Measurements from ENCODE around the gene LDHA. TPM values are rescaled to one million over a fixed set of nuclear protein-coding genes. Genes with fewer than 3 reads are reported as not detected.

The LDHA gene
- total RNA-seq, 6 donors from 2014 or later, result 101 to 417 (median 275) TPM

GRCh38 chr11:18429332-18429731 is 35.0 kb downstream of the LDHA start:
- no peaks in the 10 kb centered on the region for H3K36me3 ChIP-seq
- no peak overlapping the region for H3K27ac ChIP-seq
- no peak overlapping the region for H3K4me3 ChIP-seq
- ATAC-seq (ENCODE audit: low FRiP score in 2 of 2), result no peak
- WGBS, 2 donors, result 78 to 98% methylated on average over 5 of the region's 5 CpGs
- H3K9me3 ChIP-seq, result no peaks in the 10 kb centered on the region
- no peaks in the 10 kb centered on the region for H3K4me1 ChIP-seq
- no peak for DNase-seq
- TF ChIP-seq POLR2AphosphoS5 (IDR thresholded peaks at IDR 0.05) (no peak), EP300 (IDR thresholded peaks at IDR 0.05) (no peak), POLR2A (IDR thresholded peaks at IDR 0.05) (no peak), CTCF (IDR thresholded peaks at IDR 0.05) (no peak)
- no peaks in the 10 kb centered on the region for H3K27me3 ChIP-seq

GRCh38 chr11:18438691-18439090 is 44.3 kb downstream of the LDHA start:
- TF ChIP-seq POLR2AphosphoS5 (IDR thresholded peaks at IDR 0.05) (no peak), EP300 (IDR thresholded peaks at IDR 0.05) (no peak), POLR2A (IDR thresholded peaks at IDR 0.05) (no peak), CTCF (IDR thresholded peaks at IDR 0.05) (no peak)

GRCh38 chr11:18449251-18449650 is 54.9 kb downstream of the LDHA start:
- no peaks in the 10 kb centered on the region for H3K4me1 ChIP-seq
- DNase-seq, result no peak
- ATAC-seq (ENCODE audit: low FRiP score in 2 of 2), result no peak
- no peaks in the 10 kb centered on the region for H3K9me3 ChIP-seq
- H3K4me3 ChIP-seq, result no peak overlapping the region
- no peaks in the 10 kb centered on the region for H3K27me3 ChIP-seq
- TF ChIP-seq POLR2AphosphoS5 (IDR thresholded peaks at IDR 0.05), result no peak
- no peak for TF ChIP-seq POLR2A (IDR thresholded peaks at IDR 0.05)
- TF ChIP-seq EP300 (IDR thresholded peaks at IDR 0.05), result no peak
- TF ChIP-seq CTCF (IDR thresholded peaks at IDR 0.05), result no peak
- H3K36me3 ChIP-seq, result no peaks in the 10 kb centered on the region
- WGBS, 2 donors, result 65 to 80% methylated on average over 2 to 3 of the region's 3 CpGs
- H3K27ac ChIP-seq, result no peak overlapping the region

More at GRCh38 chr11:18438691-18439090, 44.3 kb downstream of the LDHA start:
- 70 to 73% methylated on average over 2 of the region's 2 CpGs for WGBS, 2 donors
- DNase-seq (no peak), ATAC-seq (ENCODE audit: low FRiP score in 2 of 2) (no peak)
- Histone ChIP-seq H3K36me3 (no peaks in the 10 kb centered on the region), H3K9me3 (no peaks in the 10 kb centered on the region), H3K27me3 (no peaks in the 10 kb centered on the region), H3K4me3 (no peak overlapping the region), H3K4me1 (no peaks in the 10 kb centered on the region), H3K27ac (no peak overlapping the region)

DNA sequence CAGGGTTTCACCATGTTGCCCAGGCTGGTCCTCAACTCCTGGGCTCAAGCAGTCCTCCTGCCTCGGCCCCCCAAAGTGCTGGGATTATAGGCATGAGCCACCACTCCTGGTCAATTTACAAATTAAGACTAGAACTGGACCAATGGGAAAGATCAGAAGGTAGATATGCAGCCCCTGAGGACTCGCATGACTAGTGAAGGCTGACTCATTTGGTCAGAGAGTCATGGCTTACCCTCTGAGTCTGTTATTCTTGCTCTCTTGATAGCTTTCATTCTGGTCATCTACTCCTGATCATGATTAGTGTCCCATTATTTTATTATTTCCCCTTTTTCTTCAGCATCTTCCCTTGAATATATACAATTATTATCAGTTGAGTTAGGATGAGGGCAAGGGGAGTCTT is 58.6 kb downstream of the LDHA start:
- 80 to 82% methylated on average over 2 of the region's 2 CpGs for WGBS, 2 donors
- DNase-seq, result no peak
- no peaks in the 10 kb centered on the region for H3K9me3 ChIP-seq
- H3K27me3 ChIP-seq, result no peaks in the 10 kb centered on the region
- no peaks in the 10 kb centered on the region for H3K4me1 ChIP-seq
- no peak overlapping the region for H3K4me3 ChIP-seq
- no peaks in the 10 kb centered on the region for H3K36me3 ChIP-seq
- ATAC-seq (ENCODE audit: low FRiP score in 2 of 2), result no peak
- H3K27ac ChIP-seq, result no peak overlapping the region
- TF ChIP-seq POLR2AphosphoS5 (IDR thresholded peaks at IDR 0.05) (no peak), EP300 (IDR thresholded peaks at IDR 0.05) (no peak), POLR2A (IDR thresholded peaks at IDR 0.05) (no peak), CTCF (IDR thresholded peaks at IDR 0.05) (no peak)

DNA sequence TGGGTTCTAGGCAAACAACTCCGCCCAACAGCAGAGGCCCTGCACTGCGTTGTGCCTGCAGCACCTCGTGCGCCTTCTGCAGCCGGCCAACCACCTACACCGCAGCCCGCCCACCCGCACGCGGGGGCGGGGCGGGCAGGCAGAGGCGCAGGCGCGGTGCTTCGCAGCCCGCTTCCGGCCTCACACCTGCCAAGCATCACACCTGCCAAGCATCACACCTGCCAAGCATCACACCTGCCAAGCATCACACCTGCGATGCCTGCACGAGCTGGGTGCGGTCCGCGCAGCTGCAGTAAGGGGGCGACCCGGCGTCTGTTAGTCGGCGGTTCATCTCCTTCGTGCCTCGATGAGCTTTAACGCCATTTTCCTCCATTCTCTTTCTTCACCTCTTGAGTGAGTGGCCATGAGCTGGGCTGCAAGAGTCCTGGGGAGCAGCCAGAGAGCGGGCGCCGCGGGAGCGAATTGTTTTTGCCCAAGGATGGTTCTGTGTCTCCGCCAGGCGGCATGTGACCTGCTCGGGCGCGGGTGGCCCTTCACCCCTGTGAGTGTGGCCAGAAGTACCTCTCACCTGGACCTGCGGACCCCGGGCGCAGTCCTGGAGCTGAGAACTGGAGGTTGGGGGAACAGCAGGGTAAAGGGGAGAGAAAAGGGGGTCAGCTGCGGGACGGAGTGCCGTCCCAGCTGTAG is 61.5 kb downstream of the LDHA start, which contains the start of gene LDHAL6A:
LDHAL6A (plus strand) TSS at position 171 of the 687 bp plus-strand sequence. CDS start 825 bp downstream, outside the sequence.
- no peaks in the 10 kb centered on the region for H3K4me1 ChIP-seq
- H3K27me3 ChIP-seq, result no peaks in the 10 kb centered on the region
- H3K36me3 ChIP-seq, result no peaks in the 10 kb centered on the region
- no peak for TF ChIP-seq CTCF (IDR thresholded peaks at IDR 0.05)
- no peak for TF ChIP-seq POLR2A (IDR thresholded peaks at IDR 0.05)
- no peak for TF ChIP-seq POLR2AphosphoS5 (IDR thresholded peaks at IDR 0.05)
- no peak for TF ChIP-seq EP300 (IDR thresholded peaks at IDR 0.05)
- DNase-seq (peak in 1 of 2 donors; percentile 81), ATAC-seq (ENCODE audit: low FRiP score in 2 of 2) (peak in 1 of 2 donors; percentile 37)
- H3K4me3 ChIP-seq, result no peak within 1 kb of the TSS
- 79 to 80% methylated on average over 29 to 47 of the region's 47 CpGs for WGBS, 2 donors
- no peaks in the 10 kb centered on the region for H3K9me3 ChIP-seq
- H3K27ac ChIP-seq, result no peak within 1 kb of the TSS

Data from upper lobe of left lung (tissue), 6 donors.